ENCODE data around the gene CWC27.

Gene CWC27

DNA sequence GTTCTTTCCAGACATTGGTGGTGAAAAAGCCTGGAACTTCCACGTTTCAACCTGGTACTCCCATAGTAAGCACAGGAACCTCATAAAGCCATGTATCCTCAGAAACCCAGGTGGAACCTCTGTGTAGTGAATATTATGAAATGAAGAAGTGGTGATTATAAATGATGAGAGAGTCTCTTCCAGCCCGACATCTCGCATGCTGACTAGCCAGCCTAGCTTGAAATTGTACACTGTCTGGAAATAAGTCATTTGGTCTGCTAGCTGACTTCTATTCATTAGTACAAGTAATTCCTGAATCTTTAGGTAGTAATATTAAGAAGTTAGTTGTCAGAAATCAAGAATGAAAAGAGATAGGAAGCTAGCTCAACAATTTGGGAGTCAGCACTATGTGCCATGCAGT, 203.3 kb downstream of the CWC27 start:
- Histone ChIP-seq H3K36me3 (ENCODE audit: low read depth) (peaks cover 35% of the 10 kb centered on the region; the same call in 1 of the 2 replicates), H3K4me1 (ENCODE audit: insufficient read depth, poor library complexity, severe bottlenecking) (no peaks in the 10 kb centered on the region), H3K4me3 (ENCODE audit: severe bottlenecking) (no peak overlapping the region), H3K27me3 (ENCODE audit: insufficient read depth, poor library complexity, severe bottlenecking) (no peaks in the 10 kb centered on the region), H3K27ac (ENCODE audit: poor library complexity, severe bottlenecking) (no peak overlapping the region), H3K9me3 (ENCODE audit: severe bottlenecking) (no peaks in the 10 kb centered on the region)
- TF ChIP-seq, protein P1, sequence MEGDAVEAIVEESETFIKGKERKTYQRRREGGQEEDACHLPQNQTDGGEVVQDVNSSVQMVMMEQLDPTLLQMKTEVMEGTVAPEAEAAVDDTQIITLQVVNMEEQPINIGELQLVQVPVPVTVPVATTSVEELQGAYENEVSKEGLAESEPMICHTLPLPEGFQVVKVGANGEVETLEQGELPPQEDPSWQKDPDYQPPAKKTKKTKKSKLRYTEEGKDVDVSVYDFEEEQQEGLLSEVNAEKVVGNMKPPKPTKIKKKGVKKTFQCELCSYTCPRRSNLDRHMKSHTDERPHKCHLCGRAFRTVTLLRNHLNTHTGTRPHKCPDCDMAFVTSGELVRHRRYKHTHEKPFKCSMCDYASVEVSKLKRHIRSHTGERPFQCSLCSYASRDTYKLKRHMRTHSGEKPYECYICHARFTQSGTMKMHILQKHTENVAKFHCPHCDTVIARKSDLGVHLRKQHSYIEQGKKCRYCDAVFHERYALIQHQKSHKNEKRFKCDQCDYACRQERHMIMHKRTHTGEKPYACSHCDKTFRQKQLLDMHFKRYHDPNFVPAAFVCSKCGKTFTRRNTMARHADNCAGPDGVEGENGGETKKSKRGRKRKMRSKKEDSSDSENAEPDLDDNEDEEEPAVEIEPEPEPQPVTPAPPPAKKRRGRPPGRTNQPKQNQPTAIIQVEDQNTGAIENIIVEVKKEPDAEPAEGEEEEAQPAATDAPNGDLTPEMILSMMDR (IDR thresholded peaks at IDR 0.05; ENCODE audit: poor library complexity, severe bottlenecking) = no peak
- no peak for ATAC-seq (ENCODE audit: low read depth)
- no peak for DNase-seq (ENCODE audit: low spot score)

- Histone ChIP-seq H3K4me3 (ENCODE audit: severe bottlenecking) (no peak overlapping the region), H3K4me1 (ENCODE audit: insufficient read depth, poor library complexity, severe bottlenecking) (no peaks in the 10 kb centered on the region), H3K27ac (ENCODE audit: poor library complexity, severe bottlenecking) (no peak overlapping the region), H3K36me3 (ENCODE audit: low read depth) (peaks cover 32% of the 10 kb centered on the region), H3K27me3 (ENCODE audit: insufficient read depth, poor library complexity, severe bottlenecking) (no peaks in the 10 kb centered on the region), H3K9me3 (ENCODE audit: severe bottlenecking) (no peaks in the 10 kb centered on the region)
- TF ChIP-seq, protein P1 (IDR thresholded peaks at IDR 0.05; ENCODE audit: poor library complexity, severe bottlenecking) = no peak
- DNase-seq (ENCODE audit: low spot score) = no peak
- ATAC-seq (ENCODE audit: low read depth) = no peak
Observed at GRCh38 chr5:64972591-64972990, 203.9 kb downstream of the CWC27 start.

GRCh38 chr5:64973215-64973614, 204.5 kb downstream of the CWC27 start:
- TF ChIP-seq, protein P1 (IDR thresholded peaks at IDR 0.05; ENCODE audit: poor library complexity, severe bottlenecking) = no peak
- Histone ChIP-seq H3K36me3 (ENCODE audit: low read depth) (peaks cover 37% of the 10 kb centered on the region), H3K4me3 (ENCODE audit: severe bottlenecking) (no peak overlapping the region), H3K27me3 (ENCODE audit: insufficient read depth, poor library complexity, severe bottlenecking) (no peaks in the 10 kb centered on the region), H3K9me3 (ENCODE audit: severe bottlenecking) (no peaks in the 10 kb centered on the region), H3K27ac (ENCODE audit: poor library complexity, severe bottlenecking) (no peak overlapping the region), H3K4me1 (ENCODE audit: insufficient read depth, poor library complexity, severe bottlenecking) (no peaks in the 10 kb centered on the region)
- DNase-seq (ENCODE audit: low spot score) (no peak), ATAC-seq (ENCODE audit: low read depth) (no peak)

DNA sequence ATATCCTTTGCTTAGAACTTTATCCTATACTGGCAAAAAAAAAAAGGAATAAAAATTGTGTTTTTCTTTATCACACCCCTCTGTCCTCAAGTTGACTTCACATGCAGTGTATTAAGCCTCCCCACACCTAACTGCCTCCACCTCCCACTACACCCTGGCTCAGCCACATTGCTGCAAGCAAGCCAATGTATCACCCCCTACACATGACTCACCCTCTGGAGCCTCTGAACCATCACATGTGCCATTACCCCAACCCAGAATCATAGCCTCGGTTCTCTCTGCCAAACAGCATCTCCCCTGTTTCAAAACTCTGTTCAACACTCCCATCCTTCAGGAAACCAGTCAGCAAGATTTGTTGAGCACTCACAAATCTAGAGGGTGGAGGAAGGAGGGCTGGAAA, 209.0 kb downstream of the CWC27 start:
- peaks cover 32% of the 10 kb centered on the region for H3K36me3 ChIP-seq (ENCODE audit: low read depth)
- H3K9me3 ChIP-seq (ENCODE audit: severe bottlenecking) = no peaks in the 10 kb centered on the region
- H3K4me3 ChIP-seq (ENCODE audit: severe bottlenecking) = no peak overlapping the region
- ATAC-seq (ENCODE audit: low read depth) (no peak), DNase-seq (ENCODE audit: low spot score) (no peak)
- H3K4me1 ChIP-seq (ENCODE audit: insufficient read depth, poor library complexity, severe bottlenecking) = no peaks in the 10 kb centered on the region
- H3K27me3 ChIP-seq (ENCODE audit: insufficient read depth, poor library complexity, severe bottlenecking) = no peaks in the 10 kb centered on the region
- no peak overlapping the region for H3K27ac ChIP-seq (ENCODE audit: poor library complexity, severe bottlenecking)
- TF ChIP-seq, protein P1 (IDR thresholded peaks at IDR 0.05; ENCODE audit: poor library complexity, severe bottlenecking) = no peak

DNA sequence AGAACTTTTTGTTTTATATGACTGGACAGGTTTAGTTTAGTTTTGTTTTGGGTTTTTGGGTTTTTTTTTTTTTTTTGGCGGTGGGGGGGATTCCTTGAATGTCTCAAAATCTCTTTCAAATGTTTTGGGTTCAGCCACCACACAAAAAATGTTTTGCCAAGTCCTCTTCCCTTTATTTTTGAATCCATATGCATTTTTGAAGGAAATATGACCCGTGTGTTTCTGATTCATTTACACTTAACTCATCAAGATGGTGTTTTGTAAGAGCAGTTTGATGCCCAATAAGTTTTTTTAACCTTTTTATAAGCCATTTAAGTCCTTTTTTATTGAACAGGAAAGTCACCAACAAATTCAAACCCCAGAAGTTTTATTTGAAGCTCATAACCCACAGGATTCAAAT, 209.8 kb downstream of the CWC27 start:
- no peak for ATAC-seq (ENCODE audit: low read depth)

More for the DNA sequence above, 209.8 kb downstream of the CWC27 start:
- Histone ChIP-seq H3K36me3 (ENCODE audit: low read depth) (peaks cover 27% of the 10 kb centered on the region), H3K9me3 (ENCODE audit: severe bottlenecking) (no peaks in the 10 kb centered on the region), H3K4me3 (ENCODE audit: severe bottlenecking) (no peak overlapping the region), H3K27me3 (ENCODE audit: insufficient read depth, poor library complexity, severe bottlenecking) (no peaks in the 10 kb centered on the region), H3K4me1 (ENCODE audit: insufficient read depth, poor library complexity, severe bottlenecking) (no peaks in the 10 kb centered on the region), H3K27ac (ENCODE audit: poor library complexity, severe bottlenecking) (no peak overlapping the region)
- TF ChIP-seq, protein P1 (IDR thresholded peaks at IDR 0.05; ENCODE audit: poor library complexity, severe bottlenecking) = no peak
- DNase-seq (ENCODE audit: low spot score) = no peak
